ENCODE data around the gene IL26.

- no peak for TF ChIP-seq CTCF (IDR thresholded peaks at IDR 0.05)
- TF ChIP-seq POLR2A (IDR thresholded peaks at IDR 0.05): no peak
Measured at GRCh38 chr12:68199127-68199526, 26.5 kb downstream of the IL26 start.

Data from right lobe of liver (tissue), 4 donors.